Measurements from ENCODE around the gene DGKI.
"Not testable (repeated sequence)": the region's sequence is repeated elsewhere in the genome, so short reads cannot be mapped to it uniquely, and the experiment has no call there.

DGKI gene

GRCh38 chr7:137836541-137836940 lies 10.2 kb downstream of the DGKI start:
- FAIRE-seq, result no peak
- DNase-seq (ENCODE audit: low spot score), result no peak

- DNase-seq (ENCODE audit: low spot score), result no peak
- no peak for FAIRE-seq
Observed at GRCh38 chr7:137836113-137836509, 10.7 kb downstream of the DGKI start.

DNA sequence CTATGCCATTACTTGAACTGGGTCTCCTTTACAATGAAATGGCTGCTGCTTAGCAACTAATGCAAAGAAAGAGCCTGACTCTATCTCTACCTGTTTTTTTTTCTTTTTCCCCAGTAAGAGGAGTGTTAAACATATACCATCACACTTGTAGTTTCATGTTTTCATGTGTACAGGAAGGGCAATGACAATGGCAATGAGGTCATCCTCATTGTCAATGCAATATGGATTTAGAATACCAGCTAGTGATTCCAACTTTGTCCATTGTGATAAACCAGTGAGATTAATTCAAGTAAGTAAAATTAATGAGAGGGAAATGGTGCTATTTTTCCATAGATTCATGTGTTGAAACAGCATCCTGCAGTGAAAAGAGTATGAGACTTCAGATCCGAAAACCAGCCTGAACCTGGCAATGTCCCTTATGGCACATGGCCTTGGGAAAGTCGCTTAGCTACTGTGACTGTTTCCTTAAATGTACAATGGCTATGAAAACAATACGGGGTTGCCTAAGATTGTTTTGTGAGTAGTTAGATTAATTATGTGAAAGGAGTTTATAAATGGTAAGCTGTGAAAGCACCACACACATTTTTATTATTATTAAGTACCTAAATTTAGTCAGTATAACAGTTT lies 11.2 kb downstream of the DGKI start:
- DNase-seq (ENCODE audit: low spot score), result no peak
- FAIRE-seq, result no peak

DNA sequence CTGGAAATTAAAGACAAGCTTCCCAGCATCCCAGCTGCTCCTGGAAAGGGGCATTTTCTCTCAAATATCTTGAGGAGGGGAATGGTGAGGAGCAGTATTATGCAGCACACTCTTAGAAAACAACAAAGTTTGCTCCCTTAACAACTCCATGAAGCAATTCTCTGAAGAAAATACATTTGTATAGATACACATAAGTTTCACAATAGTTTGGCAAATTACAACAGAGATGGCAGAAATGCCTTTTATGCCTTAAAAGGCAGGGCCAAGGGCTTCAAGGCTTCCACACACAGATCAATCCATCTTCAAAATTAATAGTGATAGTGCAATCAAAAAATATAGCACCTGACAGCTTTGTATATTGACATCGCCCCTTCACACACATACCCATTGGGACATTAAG lies 12.2 kb downstream of the DGKI start:
- no peak for FAIRE-seq
- no peak for DNase-seq (ENCODE audit: low spot score)

- not testable (repeated sequence) for FAIRE-seq; DNase-seq (ENCODE audit: low spot score)
Observed at GRCh38 chr7:137832990-137833389, 13.8 kb downstream of the DGKI start.

DNA sequence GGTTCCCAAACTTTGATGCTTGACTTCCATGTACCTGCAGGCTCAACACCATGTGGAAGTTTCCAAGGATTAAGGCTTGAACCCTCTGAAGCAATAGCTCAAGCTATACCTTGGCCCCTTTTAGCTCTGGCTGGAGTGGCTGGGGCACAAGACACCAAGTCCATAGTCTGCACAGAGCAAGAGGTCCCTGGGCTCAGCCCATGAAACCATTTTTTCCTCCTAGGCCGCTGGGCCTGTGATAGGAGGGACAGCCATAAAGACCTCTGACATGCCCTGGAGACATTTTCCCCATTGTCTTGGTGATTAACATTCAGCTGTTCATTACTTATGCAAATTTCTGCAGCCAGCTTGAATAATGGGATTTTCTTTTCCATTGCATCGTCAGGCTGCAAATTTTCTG lies 14.4 kb downstream of the DGKI start:
- FAIRE-seq, result no peak
- no peak for DNase-seq (ENCODE audit: low spot score)

DNA sequence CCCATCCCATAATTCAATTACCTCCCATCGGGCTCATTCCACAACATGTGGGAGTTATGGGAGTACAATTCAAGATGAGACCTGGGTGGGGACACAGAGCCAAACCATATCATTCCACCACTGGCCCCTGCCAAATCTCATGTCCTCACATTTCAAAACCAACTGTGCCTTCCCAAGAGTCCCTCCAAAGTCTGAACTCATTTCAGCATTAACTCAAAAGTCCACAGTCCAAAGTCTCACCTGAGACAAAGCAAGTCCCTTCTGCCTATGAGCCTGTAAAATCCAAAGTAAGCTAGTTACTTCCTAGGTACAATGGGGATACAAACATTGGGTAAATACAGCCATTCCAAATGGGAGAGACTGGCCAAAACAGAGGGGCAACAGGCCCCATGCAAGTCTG lies 15.2 kb downstream of the DGKI start:
- DNase-seq (ENCODE audit: low spot score); FAIRE-seq: not testable (repeated sequence)

- no peak for FAIRE-seq
- DNase-seq (ENCODE audit: low spot score), result no peak
Observed at GRCh38 chr7:137829337-137829992, 17.3 kb downstream of the DGKI start.

DNA sequence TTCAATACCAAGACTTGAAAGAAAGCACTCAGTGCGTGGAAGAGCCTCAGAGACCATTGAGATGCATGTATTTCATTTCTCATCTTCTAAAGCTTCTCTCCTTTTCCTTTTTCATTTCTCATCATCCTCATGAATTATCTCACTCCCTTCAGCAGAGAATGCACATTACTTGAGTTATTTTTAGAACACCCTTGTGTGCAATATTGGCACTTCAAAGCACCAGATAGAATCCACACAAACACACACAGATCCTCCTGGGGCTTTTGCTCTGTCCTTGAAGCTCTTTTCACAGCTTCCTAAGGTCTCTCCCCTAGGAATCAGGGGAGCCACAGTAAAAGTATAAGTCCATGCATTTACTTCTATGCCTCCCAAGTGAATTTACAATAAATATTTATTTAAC lies 18.3 kb downstream of the DGKI start:
- FAIRE-seq, result no peak
- DNase-seq (ENCODE audit: low spot score), result no peak

- FAIRE-seq (no peak), DNase-seq (ENCODE audit: low spot score) (no peak)
Observed at GRCh38 chr7:137825489-137825888, 21.3 kb downstream of the DGKI start.

- DNase-seq (ENCODE audit: low spot score) (no peak), FAIRE-seq (no peak)
Observed at GRCh38 chr7:137820677-137821420, 25.9 kb downstream of the DGKI start.

DNA sequence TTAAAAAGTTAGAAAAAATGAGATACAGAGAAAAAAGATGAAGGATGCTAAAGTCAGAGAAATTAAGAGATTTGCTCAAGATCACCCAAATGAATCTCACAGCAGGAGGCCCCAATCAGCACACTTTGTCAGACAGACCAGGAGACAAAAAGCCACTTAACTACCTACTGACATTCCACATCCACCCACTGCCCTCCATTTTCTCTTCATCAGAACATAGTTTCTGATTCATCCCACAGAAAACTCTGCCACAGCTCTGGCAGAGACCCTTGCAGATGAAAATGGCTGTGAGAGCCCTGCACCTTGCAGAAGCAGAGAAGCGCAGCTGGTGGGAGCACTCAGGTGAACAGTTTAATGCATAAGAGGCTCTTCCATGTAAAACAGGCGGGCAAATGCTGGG lies 26.6 kb downstream of the DGKI start:
- DNase-seq (ENCODE audit: low spot score), result no peak
- FAIRE-seq, result no peak

- DNase-seq (ENCODE audit: low spot score) (no peak), FAIRE-seq (no peak)
Observed at GRCh38 chr7:137818036-137818435, 28.7 kb downstream of the DGKI start.

GRCh38 chr7:137816696-137817320 lies 30.0 kb downstream of the DGKI start:
- DNase-seq (ENCODE audit: low spot score) (no peak), FAIRE-seq (no peak)

DNA sequence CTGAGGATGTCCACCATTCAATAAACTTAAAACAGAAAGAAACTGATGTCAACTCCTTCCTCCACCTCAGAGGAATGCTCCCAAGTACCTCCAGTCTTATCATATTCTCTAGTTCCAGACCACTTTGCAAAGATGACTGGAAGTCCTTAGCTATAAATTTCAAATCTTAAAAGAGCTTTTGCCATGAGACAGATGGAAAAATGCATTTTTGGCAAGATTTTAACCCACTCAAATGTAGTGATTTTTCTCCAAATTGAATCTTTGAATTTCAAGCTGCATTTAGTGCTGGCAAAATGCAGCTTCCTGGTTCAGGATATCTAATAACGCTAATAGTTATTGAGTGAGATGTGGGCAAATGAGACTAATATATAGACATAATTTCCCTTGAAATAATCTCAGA lies 33.2 kb downstream of the DGKI start:
- DNase-seq (ENCODE audit: low spot score) (no peak), FAIRE-seq (no peak)

DNA sequence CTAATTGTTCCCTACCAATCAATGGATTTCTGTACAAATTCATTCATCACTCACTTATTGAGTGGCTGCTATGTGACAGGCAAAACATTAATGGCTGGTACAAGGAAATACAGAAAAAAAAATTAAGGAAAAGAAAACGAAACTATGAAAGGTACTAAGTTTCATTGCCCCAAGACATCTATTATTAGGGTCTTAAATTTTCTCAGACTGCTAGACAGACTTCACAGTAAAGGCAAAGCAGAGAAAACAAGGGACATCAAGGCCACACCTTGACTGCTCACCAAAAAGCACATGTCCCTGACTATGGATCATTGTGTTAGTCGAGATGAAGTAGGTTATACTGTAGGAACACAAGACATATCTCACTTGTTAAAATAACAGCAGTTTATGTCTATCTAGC lies 36.5 kb downstream of the DGKI start:
- no peak for FAIRE-seq
- no peak for DNase-seq (ENCODE audit: low spot score)

DNA sequence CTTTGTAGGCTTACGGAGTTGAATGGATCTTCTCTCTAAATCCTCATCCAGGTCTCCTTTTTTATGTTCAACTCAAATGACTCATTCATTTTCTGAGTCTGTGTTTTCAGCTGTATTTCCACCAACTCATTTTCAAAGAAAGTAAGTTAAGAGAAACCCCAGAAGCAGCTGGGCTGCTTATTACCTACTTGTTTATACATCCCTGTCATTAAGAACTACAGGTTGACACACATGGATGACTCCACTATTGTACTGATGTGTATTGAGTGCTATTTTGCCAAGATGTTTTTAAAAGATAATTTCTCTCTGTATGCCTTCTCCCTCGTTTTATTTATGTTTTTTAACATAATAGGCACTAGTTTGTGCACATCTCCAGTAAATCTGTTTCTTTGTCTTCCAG lies 41.9 kb downstream of the DGKI start:
- FAIRE-seq (no peak), DNase-seq (ENCODE audit: low spot score) (no peak)

DNA sequence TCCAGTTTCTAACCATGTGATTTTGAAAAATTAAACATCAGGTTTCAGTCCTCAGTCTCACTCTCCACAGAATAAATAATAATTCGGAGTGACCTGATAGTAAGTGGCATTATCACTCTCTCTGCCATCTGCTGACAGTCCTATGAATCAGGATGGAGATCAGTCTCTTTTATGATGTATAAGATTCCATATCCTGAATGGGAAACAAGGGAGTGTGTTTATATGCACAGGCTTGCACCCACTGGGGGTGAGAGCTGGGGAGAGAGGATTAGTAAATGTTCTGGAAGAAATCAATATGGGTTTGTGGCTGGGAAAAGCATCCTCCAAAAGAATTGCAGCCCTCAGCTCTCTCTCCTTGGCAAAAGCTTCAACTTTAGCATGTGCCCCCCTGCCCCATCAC lies 45.3 kb downstream of the DGKI start:
- no peak for FAIRE-seq

DNA sequence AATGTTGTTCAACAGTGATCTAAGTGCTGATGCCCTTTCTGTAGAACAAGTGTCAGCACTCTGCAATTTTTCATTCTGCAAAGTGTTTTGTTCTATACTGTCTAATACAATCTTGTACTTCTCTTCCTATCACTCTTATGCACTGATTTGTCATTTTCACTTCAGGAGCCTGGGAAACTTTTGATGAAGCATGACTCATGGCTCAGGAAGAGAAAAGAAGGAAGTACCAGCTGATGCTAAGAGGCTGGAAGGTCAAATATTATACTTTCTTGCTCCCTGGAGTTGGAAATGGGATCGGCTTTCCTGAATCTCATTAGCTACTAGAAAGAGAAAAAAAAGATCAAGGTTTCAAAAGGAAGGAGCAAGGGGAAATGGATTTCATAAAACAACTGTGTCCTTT lies 45.8 kb downstream of the DGKI start:
- DNase-seq (ENCODE audit: low spot score), result no peak
- no peak for FAIRE-seq

More for the DNA sequence above, 45.3 kb downstream of the DGKI start:
- DNase-seq (ENCODE audit: low spot score), result no peak

- FAIRE-seq, result no peak
- DNase-seq (ENCODE audit: low spot score), result no peak
Observed at GRCh38 chr7:137798073-137798763, 48.6 kb downstream of the DGKI start.

DNA sequence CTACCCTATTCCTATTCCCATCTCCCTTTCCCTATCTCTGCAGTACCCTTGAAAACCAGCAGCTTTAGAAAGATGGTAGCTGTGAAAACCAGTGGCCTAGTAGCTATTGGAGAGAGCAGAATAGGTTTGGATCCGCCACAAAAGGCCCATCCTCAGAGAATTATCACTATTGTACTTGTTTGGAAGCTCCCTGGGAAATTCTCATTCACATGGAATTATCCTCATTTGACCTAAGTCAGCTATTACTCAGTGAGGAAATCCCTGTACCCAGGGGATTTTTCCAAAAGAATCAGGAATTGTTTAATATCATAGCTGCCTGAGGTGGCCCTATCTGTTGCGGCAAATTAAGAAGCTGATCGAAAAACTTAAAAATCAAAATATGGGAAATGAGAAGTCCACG lies 51.6 kb downstream of the DGKI start:
- DNase-seq (ENCODE audit: low spot score) (no peak), FAIRE-seq (no peak)

GRCh38 chr7:137791930-137792329 lies 54.8 kb downstream of the DGKI start:
- no peak for FAIRE-seq

More at GRCh38 chr7:137791930-137792329, 54.8 kb downstream of the DGKI start:
- no peak for DNase-seq (ENCODE audit: low spot score)

Measured in urothelium cell line (cell line).